Measurements from ENCODE around the gene KPNA3.
"Not testable (repeated sequence)": the region's sequence is repeated elsewhere in the genome, so short reads cannot be mapped to it uniquely, and the experiment has no call there.

KPNA3 gene

GRCh38 chr13:49739498-49740187 is 52.8 kb downstream of the KPNA3 start:
- no peak for DNase-seq

GRCh38 chr13:49733181-49733951 is 59.1 kb downstream of the KPNA3 start:
- no peak for DNase-seq

- no peak for DNase-seq
These were observed 60.7 kb downstream of the KPNA3 start for GRCh38 chr13:49731766-49732165.

DNA sequence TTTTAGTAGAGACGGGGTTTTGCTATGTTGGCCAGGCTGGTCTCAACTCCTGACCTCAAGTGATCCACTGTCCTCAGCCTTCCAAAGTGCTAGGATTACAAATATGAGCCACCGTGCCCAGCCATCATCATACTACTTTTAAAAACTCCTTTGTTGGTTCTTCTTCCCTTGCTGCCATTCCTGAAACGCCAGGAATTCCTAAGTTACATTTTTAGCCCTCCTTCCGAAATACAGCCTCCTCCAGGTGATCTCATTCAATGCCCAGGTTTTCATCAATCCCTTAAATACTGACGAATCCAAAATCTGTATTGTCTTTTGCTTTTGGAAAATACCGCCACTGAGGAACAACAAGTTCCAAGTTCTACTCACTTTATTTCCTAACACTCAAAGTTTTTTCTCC is 75.9 kb downstream of the KPNA3 start:
- no peak for DNase-seq

DNA sequence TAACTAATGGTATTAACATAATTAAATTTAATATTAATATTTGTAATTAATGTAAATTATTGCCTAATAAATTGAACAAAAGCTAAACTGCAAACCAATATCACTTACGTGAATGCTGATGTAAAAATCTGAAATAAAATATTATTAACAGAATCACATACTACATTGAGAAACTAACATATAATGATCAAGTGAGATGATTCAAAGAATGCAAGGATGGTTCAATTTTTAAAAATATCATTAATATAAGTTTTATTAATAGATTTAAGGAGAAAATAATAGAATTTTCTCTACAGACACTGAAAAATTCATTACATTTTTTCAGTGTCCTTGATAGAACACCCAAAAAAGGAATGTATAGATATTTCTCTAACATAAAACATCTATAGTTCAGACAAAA is 77.7 kb downstream of the KPNA3 start:
- DNase-seq: no peak

DNA sequence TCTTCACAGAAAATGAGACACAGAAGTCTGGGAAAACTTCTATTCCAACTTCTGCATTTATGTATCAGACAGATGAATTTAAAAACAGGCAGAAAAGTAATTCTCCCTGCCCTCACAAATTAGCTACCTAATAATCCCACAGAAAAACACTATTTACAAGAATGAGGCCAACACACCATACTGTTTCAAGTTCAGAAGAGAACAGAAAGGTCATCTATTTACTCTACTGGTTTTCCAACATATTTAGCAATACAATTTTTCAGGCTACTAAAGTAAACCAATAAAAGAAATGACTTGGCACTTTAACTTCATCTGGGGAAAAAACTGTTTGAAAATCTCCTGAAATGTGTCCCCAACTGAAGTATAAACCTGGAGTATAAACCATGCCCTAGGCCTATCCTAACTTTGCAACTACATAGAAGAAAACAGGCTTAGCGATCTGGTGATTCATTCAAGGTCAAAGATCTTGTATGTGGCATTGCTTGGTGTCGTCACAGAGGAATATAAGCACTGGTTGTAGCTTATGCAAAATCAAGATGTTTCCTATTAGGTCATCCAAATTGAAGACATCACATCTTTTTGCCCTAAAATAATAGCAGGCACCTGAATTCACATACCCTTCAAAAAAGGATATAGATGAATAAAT is 81.1 kb downstream of the KPNA3 start:
- DNase-seq: no peak

GRCh38 chr13:49704264-49704663 is 88.2 kb downstream of the KPNA3 start:
- DNase-seq: not testable (repeated sequence)

- DNase-seq: no peak
These were observed 91.0 kb downstream of the KPNA3 start for GRCh38 chr13:49701491-49701890.

DNA sequence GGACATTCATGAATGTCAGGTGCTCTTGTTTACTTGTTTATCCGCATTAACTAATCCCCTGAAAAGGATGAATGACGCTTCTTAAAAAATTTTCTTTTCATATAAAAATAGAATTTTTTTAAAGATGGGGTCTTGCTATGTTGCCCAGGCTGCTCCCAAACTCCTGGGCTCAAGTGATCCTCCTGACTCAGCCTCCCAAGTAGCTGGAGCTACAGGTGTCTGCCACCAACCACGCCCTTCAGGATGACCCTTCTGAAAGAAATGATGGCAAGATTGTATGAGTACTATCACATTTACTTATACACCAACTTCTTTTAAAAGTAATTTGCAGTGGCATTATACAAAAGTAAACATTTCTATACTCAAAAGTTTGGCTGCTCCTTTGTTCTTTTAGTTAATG is 95.0 kb downstream of the KPNA3 start:
- no peak for DNase-seq

DNA sequence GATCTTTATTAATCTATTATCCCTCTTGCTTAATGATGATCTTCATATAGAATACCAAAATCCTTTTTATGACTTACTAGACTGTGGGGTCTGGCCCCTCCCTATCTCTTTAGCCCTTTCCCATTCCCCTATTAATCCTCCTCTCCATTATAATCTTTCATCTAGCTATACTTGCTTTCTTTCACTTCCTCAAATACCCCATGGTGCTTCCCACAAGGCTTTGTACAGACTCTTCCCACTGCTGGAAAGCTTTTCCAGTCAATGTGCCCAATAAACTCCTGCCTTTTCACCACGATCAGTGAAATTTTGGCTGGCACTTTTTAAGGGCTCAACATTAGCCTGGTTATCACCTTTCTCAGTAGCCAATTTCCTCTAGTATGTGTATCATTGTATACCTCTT is 98.0 kb downstream of the KPNA3 start:
- DNase-seq: no peak

GRCh38 chr13:49693877-49694276 is 98.6 kb downstream of the KPNA3 start:
- DNase-seq: no peak

GRCh38 chr13:49693191-49693733 is 99.2 kb downstream of the KPNA3 start:
- DNase-seq: no peak

GRCh38 chr13:49690995-49691784 is 101.3 kb downstream of the KPNA3 start, which contains the start of gene EBPL:
TSS of gene EBPL (minus strand) at chr13:49691486. CDS start at chr13:49691424, 62 bp downstream.
- peak; percentile 95 for DNase-seq

DNA sequence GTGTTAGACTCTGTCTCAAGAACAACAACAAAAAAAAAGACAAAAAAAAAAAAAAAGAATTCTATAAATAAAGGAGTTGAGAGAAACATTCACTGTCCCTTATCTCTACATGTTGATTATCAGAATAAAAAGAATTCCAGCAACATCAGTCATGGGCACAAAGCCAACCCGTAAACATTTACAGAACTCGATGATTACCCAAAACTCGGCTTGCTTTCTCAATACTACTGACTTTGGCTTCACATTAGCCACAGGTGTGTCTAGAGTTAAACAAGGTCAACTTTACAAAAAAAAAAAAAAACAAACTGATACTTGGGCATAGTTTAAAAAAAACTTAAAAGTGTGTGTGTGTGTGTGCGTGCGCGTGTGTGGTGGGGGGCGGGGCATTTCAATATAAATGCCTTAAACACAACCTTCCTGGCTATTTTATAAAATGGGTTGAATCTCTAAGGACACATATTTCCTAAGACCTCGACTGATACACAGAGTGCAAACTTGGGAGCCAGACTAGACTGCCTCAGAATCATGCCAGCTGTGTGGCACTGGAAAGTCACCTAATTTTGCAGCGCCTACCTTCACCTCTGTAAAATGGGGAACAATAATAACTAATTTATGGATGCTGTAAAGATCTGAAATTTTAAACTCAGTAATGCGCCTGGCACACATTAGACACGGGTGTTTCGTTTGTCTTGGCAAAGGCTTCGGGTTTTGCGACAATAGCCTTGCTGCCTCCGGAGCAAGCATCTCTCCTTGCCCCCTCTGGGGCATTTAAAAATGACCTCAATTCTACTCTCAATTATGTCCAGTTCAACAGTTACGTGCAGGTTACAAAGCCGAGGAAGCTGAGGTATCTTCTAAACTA is 102.1 kb downstream of the KPNA3 start:
- peak; percentile 14 for DNase-seq

- no peak for DNase-seq
These were observed 109.0 kb downstream of the KPNA3 start for GRCh38 chr13:49683489-49683888.

- no peak for DNase-seq
These were observed 110.5 kb downstream of the KPNA3 start for GRCh38 chr13:49681842-49682435.

- DNase-seq: peak; percentile 31
These were observed 113.2 kb downstream of the KPNA3 start for GRCh38 chr13:49679246-49679645.

GRCh38 chr13:49678191-49678914 is 114.1 kb downstream of the KPNA3 start:
- no peak for DNase-seq

DNA sequence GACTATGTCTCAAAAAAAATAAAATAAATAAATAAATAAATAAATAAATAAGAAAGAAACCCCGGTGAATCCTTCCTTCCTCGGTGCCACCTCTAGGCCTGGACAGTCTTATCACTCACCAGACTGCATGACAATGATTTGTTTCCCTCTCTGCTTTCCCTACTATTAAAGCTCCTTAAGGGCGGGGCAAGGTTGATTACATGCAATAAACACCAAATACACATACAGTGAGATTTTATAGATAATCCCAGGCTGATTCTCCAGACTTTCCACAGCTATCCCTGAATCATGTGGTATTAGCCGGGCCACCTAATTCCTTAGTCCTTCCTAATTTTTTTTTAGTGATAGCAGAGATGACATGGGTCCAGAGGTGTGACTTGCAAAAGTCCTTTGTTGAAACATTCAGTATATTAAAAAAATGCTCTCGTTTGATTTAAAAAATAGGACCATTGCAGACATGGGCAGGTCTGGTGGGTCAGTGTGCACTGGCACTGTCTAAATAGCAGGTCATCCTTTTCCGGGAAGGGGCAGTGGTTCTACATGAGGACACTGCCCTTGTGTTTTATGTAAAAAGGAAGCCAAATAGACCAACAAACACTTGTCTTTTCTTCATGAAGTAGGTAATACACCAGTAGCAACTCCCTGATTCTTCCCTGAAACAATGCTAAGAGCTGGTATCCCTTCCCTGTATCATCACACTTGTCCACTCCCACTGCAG is 115.7 kb downstream of the KPNA3 start:
- no peak for DNase-seq

DNA sequence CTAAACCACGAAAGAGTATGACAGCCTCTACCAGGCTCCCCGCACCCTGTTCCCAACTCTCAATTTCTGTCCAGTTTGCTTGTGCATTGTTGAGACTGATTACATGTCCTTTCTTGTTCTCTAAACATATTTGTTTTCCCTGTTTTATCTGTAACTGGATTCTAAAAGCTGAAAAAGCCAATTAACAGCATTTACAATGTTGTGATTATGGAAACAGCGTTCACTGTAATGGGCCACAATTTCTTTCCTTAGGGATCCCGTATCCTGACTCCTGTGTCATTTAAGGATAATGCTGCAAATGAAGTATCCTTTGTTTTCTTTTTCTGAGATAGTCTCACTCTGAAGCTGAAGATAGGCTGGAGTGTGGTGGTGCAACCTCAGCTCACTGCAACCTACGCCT is 121.7 kb downstream of the KPNA3 start:
- no peak for DNase-seq

Measured in CD4-positive, alpha-beta T cell treated with Interleukin-6 for 4 hours (primary cell).